Peyer's patch (tissue), 4 donors: ENCODE measurements around the gene PDE4D. TPM values are rescaled to one million over a fixed set of nuclear protein-coding genes. Genes with fewer than 3 reads are reported as not detected.

Experiments used
- DNase-seq, 3 donors: peaks; one replicate each; pipeline ENCODE4 v3.0.0-alpha.2; 2017 to 2019
- H3K27ac ChIP-seq, 4 donors: fragments of 200-600 bp; sonication (generic); one replicate each; pipeline ENCODE4 v1.5.1; 2016 to 2019
- H3K27me3 ChIP-seq, 2 donors: fragments of 200-600 bp; sonication (generic); one replicate each; pipeline ENCODE4 v1.5.1; 2019
- H3K36me3 ChIP-seq, 3 donors: fragments of 200-600 bp; sonication (generic); one replicate each; pipeline ENCODE4 v1.5.1; 2016 to 2019
- H3K4me1 ChIP-seq, 4 donors: fragments of 200-600 bp; sonication (generic); one replicate each; pipeline ENCODE4 v1.5.1; 2016 to 2019
- H3K4me3 ChIP-seq, 4 donors: fragments of 200-600 bp; sonication (generic); 1 replicate in 3 of 4; 2 replicates in 1 of 4; pipeline ENCODE4 v1.5.1; 2016 to 2019; ENCODE audit warnings: mild to moderate bottlenecking in 1 of 4
- H3K9me3 ChIP-seq, 4 donors: fragments of 200-600 bp; sonication (generic); one replicate each; pipeline ENCODE4 v1.5.1; 2016 to 2019; ENCODE audit warnings: mild to moderate bottlenecking in 1 of 4
- CTCF ChIP-seq, 6 experiments: fragments of 450-650 bp in 4 of 6; fragments of 200-600 bp in 2 of 6; sonication (generic) in 1 of 6; IDR thresholded peaks; one replicate each; pipeline ENCODE4 v1.5.1; 2017 to 2019; ENCODE audit warnings: antibody characterized with exemption in 6 of 6, mild to moderate bottlenecking in 3 of 6, moderate library complexity in 1 of 6
- POLR2A ChIP-seq, 2 donors: fragments of 450-650 bp; IDR thresholded peaks; one replicate each; pipeline ENCODE4 v1.5.1; 2017; ENCODE audit warnings: antibody characterized with exemption in 2 of 2, mild to moderate bottlenecking in 2 of 2, moderate library complexity in 2 of 2
- total RNA-seq, 4 donors: library from RNA; depleted of rRNA; stranded (reverse); fragments of >200 nt; gene quantifications; one replicate each; pipeline ENCODE4 v1.1.0, GENCODE V29; 2016

PDE4D gene
- total RNA-seq, 4 donors from 2014 or later: 19.8 to 89.1 (median 43.9) TPM

- no peak overlapping the region for H3K27ac ChIP-seq
- no peaks in the 10 kb centered on the region for H3K9me3 ChIP-seq
- H3K4me1 ChIP-seq: no peaks in the 10 kb centered on the region
- no peaks in the 10 kb centered on the region for H3K36me3 ChIP-seq
- no peak for DNase-seq
- H3K4me3 ChIP-seq: no peak overlapping the region
- TF ChIP-seq POLR2A (IDR thresholded peaks at IDR 0.05): no peak
- no peaks in the 10 kb centered on the region for H3K27me3 ChIP-seq
These were observed 164.2 kb downstream of the PDE4D start for GRCh38 chr5:59729357-59729756.

GRCh38 chr5:59728356-59728755 is 165.2 kb downstream of the PDE4D start:
- Histone ChIP-seq H3K4me1 (no peaks in the 10 kb centered on the region), H3K9me3 (no peaks in the 10 kb centered on the region), H3K36me3 (no peaks in the 10 kb centered on the region), H3K27ac (no peak overlapping the region), H3K4me3 (no peak overlapping the region), H3K27me3 (no peaks in the 10 kb centered on the region)
- no peak for DNase-seq
- no peak for TF ChIP-seq POLR2A (IDR thresholded peaks at IDR 0.05)
- no peak for TF ChIP-seq CTCF (IDR thresholded peaks at IDR 0.05)

GRCh38 chr5:59727186-59727585 is 166.3 kb downstream of the PDE4D start:
- Histone ChIP-seq H3K36me3 (no peaks in the 10 kb centered on the region), H3K27me3 (no peaks in the 10 kb centered on the region), H3K9me3 (no peaks in the 10 kb centered on the region), H3K4me3 (no peak overlapping the region), H3K27ac (no peak overlapping the region), H3K4me1 (no peaks in the 10 kb centered on the region)
- TF ChIP-seq CTCF (IDR thresholded peaks at IDR 0.05): no peak
- no peak for TF ChIP-seq POLR2A (IDR thresholded peaks at IDR 0.05)
- no peak for DNase-seq

GRCh38 chr5:59725392-59725767 is 168.1 kb downstream of the PDE4D start:
- TF ChIP-seq CTCF (IDR thresholded peaks at IDR 0.05) (no peak), POLR2A (IDR thresholded peaks at IDR 0.05) (no peak)
- Histone ChIP-seq H3K27me3 (no peaks in the 10 kb centered on the region), H3K27ac (no peak overlapping the region), H3K4me3 (no peak overlapping the region), H3K36me3 (no peaks in the 10 kb centered on the region), H3K9me3 (no peaks in the 10 kb centered on the region), H3K4me1 (no peaks in the 10 kb centered on the region)
- DNase-seq: no peak

GRCh38 chr5:59724482-59725391 is 168.8 kb downstream of the PDE4D start:
- peak; percentile 30 to 74 (median 58) for TF ChIP-seq CTCF (IDR thresholded peaks at IDR 0.05)
- TF ChIP-seq POLR2A (IDR thresholded peaks at IDR 0.05): no peak
- Histone ChIP-seq H3K27ac (no peak overlapping the region), H3K36me3 (no peaks in the 10 kb centered on the region), H3K4me3 (no peak overlapping the region), H3K9me3 (no peaks in the 10 kb centered on the region), H3K4me1 (no peaks in the 10 kb centered on the region), H3K27me3 (no peaks in the 10 kb centered on the region)
- DNase-seq: peak in 1 of 3 donors; percentile 64

- Histone ChIP-seq H3K36me3 (no peaks in the 10 kb centered on the region), H3K27ac (no peak overlapping the region), H3K27me3 (no peaks in the 10 kb centered on the region), H3K4me1 (no peaks in the 10 kb centered on the region), H3K4me3 (no peak overlapping the region), H3K9me3 (no peaks in the 10 kb centered on the region)
- DNase-seq: no peak
- TF ChIP-seq POLR2A (IDR thresholded peaks at IDR 0.05) (no peak), CTCF (IDR thresholded peaks at IDR 0.05) (no peak)
These were observed 170.7 kb downstream of the PDE4D start for GRCh38 chr5:59722874-59723273.
